ENCODE results near the gene SEPTIN5. TPM values are rescaled to one million over a fixed set of nuclear protein-coding genes. Genes with fewer than 3 reads are reported as not detected.

Gene SEPTIN5
- total and polyA plus RNA-seq, 9 of the 15 experiments (the other 6 are each of a cell fraction or from before 2014, with no cell fraction given) = 0.03 to 195 (median 119) TPM

- Histone ChIP-seq H3K79me2 (ENCODE audit: control insufficient read depth, insufficient read depth, low read length) (peaks cover 25% of the 10 kb centered on the region), H3K4me3 (peak within 1 kb of the TSS; percentile 36), H3K27ac (ENCODE audit: extremely low read depth, low read depth, low read length) (peak within 1 kb of the TSS; percentile 16), H4K20me1 (replicated peaks; ENCODE audit: control insufficient read depth, insufficient read depth, low read length) (peaks cover 28% of the 10 kb centered on the region), H3K9me3 (replicated peaks; ENCODE audit: control insufficient read depth, insufficient read depth, low read depth, low read length) (no peaks in the 10 kb centered on the region), H2AFZ (ENCODE audit: low read depth, low read length) (peak within 1 kb of the TSS; percentile 76), H3K9me1 (ENCODE audit: control insufficient read depth, insufficient read depth, low read length) (peaks cover 9% of the 10 kb centered on the region), H3K36me3 (ENCODE audit: control insufficient read depth, insufficient read depth, low read length) (peaks cover 4% of the 10 kb centered on the region; the same call in 1 of the 3 replicates), H3K27me3 (ENCODE audit: control insufficient read depth in 2 of 2, insufficient read depth in 2 of 2, low read length in 2 of 2) (peaks cover 22 to 43% of the 10 kb centered on the region in 2 experiments; a peak in 4 of 5 replicates), H3K4me1 (replicated peaks in 1 of 2; ENCODE audit: control insufficient read depth in 2 of 2, insufficient read depth in 2 of 2, low read length in 2 of 2) (peaks cover 24 to 94% of the 10 kb centered on the region in 2 experiments; a peak in 4 of 5 replicates), H3K9ac (ENCODE audit: insufficient read depth in 1 of 2, low read depth in 2 of 2, low read length in 2 of 2) (peak within 1 kb of the TSS; percentile 58 to 87), H3K4me2 (ENCODE audit: insufficient read depth, low read length) (peak within 1 kb of the TSS; percentile 76)
- in situ Hi-C loops (cut with MboI) (no loop called here), intact Hi-C loops (cut with micrococcal nuclease) (no loop called here)
- ChIA-PET POLR2A (interaction anchor here (0.5 to 6.7 kb wide), 10 partner anchors 9 to 1222 kb away, joined by 3 to 78 read pairs (median 4); partner anchors contain the start of gene LZTR1), CTCF (ENCODE audit: low intra/inter-chr PET ratio) (interaction anchor here (0.7 to 0.9 kb wide), 2 partner anchors 108 to 150 kb away, joined by 3 to 8 read pairs; no protein-coding TSS in a partner anchor)
- no TSS peak for BruUV-seq (replicated peaks)
- FAIRE-seq (no peak), DNase-seq (ENCODE audit: extremely low read depth in 1 of 4, low spot score in 3 of 4) (peak; percentile 65 to 98 (median 94)), ATAC-seq (no peak)
- WGBS (ENCODE audit: insufficient coverage, low coverage, missing lambda C conversion rate) = 8% methylated on average over 68 of the region's 79 CpGs
- TF ChIP-seq DNMT1 (IDR thresholded peaks at IDR 0.05) (peak; percentile 99), MTA1 (IDR thresholded peaks at IDR 0.05; ENCODE audit: borderline replicate concordance) (peak; percentile 90), STAT5A (IDR thresholded peaks at IDR 0.05; ENCODE audit: borderline replicate concordance, low read length) (no peak), ATF2 (CRISPR knock-in tag; IDR thresholded peaks at IDR 0.05) (no peak), TAL1 (IDR thresholded peaks at IDR 0.05) (peak; percentile 33; the same call in 1 of the 2 replicates), ARID2 (IDR thresholded peaks at IDR 0.05) (peak; percentile 83), SAP30 (IDR thresholded peaks at IDR 0.05; ENCODE audit: borderline replicate concordance, insufficient read depth, low read depth, low read length, poor library complexity, severe bottlenecking) (peak; percentile 73), EHMT2 (IDR thresholded peaks at IDR 0.05) (peak; percentile 74), MCM3 (IDR thresholded peaks at IDR 0.05) (0 out of 2 replicates have a peak, but pooled peaks have one; percentile 5), KHSRP (IDR thresholded peaks at IDR 0.05) (peak; percentile 69; the same call in 1 of the 2 replicates), POLR2AphosphoS5 (IDR thresholded peaks at IDR 0.05; ENCODE audit: control insufficient read depth, insufficient read depth, low read depth, low read length) (no peak), TRIM25 (IDR thresholded peaks at IDR 0.05; ENCODE audit: borderline replicate concordance) (peak; percentile 97), UBTF (IDR thresholded peaks at IDR 0.05; ENCODE audit: borderline replicate concordance in 1 of 2, low read depth in 2 of 2, low read length in 2 of 2) (peak in 1 of 2 experiments; percentile 82; a peak in 3 of 4 replicates), SNIP1 (IDR thresholded peaks at IDR 0.05; ENCODE audit: low read depth) (no peak)
These were observed 46.0 kb downstream of the SEPTIN5 start, which contains the start of gene TBX1 for GRCh38 chr22:19760058-19760950. TBX1 (plus strand) TSS chr22:19760778; CDS start chr22:19760844, 66 bp downstream.
